Glomerular visceral epithelial cell (primary cell): Measurements from ENCODE around the gene REN.

ENCODE experiments used
- DNase-seq: peaks from one replicate; pipeline ENCODE4 v3.0.0-alpha.2; 2016; ENCODE audit errors: extremely low spot score

Gene REN

GRCh38 chr1:204166219-204166618, at the start of gene REN:
REN (minus strand) TSS chr1:204166337; CDS start chr1:204166293, 44 bp downstream.
- DNase-seq, result no peak

GRCh38 chr1:204213668-204214662, 47.8 kb upstream of the REN start, which contains the start of gene GOLT1A:
GOLT1A (minus strand) TSS chr1:204213988; CDS start chr1:204213906, 82 bp downstream.
- peak; percentile 93 for DNase-seq

GRCh38 chr1:204212715-204213114, 46.6 kb upstream of the REN start:
- no peak for DNase-seq

GRCh38 chr1:204211046-204211445, 44.9 kb upstream of the REN start:
- DNase-seq, result no peak

- DNase-seq, result peak; percentile 54
These were observed 41.0 kb upstream of the REN start for GRCh38 chr1:204207136-204207616.

GRCh38 chr1:204206121-204206520, 40.0 kb upstream of the REN start:
- DNase-seq, result no peak

GRCh38 chr1:204205486-204205885, 39.3 kb upstream of the REN start:
- no peak for DNase-seq

- DNase-seq, result no peak
These were observed 38.8 kb upstream of the REN start for GRCh38 chr1:204204944-204205343.

GRCh38 chr1:204203206-204203767, 37.1 kb upstream of the REN start:
- peak; percentile 49 for DNase-seq

GRCh38 chr1:204202481-204202880, 36.3 kb upstream of the REN start:
- DNase-seq, result no peak

GRCh38 chr1:204201348-204202040, 35.4 kb upstream of the REN start:
- no peak for DNase-seq

GRCh38 chr1:204199579-204199978, 33.4 kb upstream of the REN start:
- no peak for DNase-seq

- peak; percentile 78 for DNase-seq
These were observed 32.5 kb upstream of the REN start for GRCh38 chr1:204198348-204199340.

- DNase-seq, result no peak
These were observed 30.9 kb upstream of the REN start for GRCh38 chr1:204197068-204197467.

GRCh38 chr1:204196068-204196795, 30.1 kb upstream of the REN start, which contains the start of gene KISS1:
KISS1 (minus strand) TSS chr1:204196491; CDS start chr1:204192876, 3,615 bp downstream.
- no peak for DNase-seq

- DNase-seq, result no peak
These were observed 28.6 kb upstream of the REN start for GRCh38 chr1:204194771-204195170.

- DNase-seq, result no peak
These were observed 27.9 kb upstream of the REN start for GRCh38 chr1:204194080-204194479.

GRCh38 chr1:204192589-204193352, 26.6 kb upstream of the REN start:
- DNase-seq, result no peak

GRCh38 chr1:204192046-204192445, 25.9 kb upstream of the REN start:
- no peak for DNase-seq
